LHCN-M2 (cell line): ENCODE data around the gene TECR. TPM values are rescaled to one million over a fixed set of nuclear protein-coding genes. Genes with fewer than 3 reads are reported as not detected.
A peak's percentile ranks its signal among the peaks of the same experiment; 100 is the strongest.

Experiments used
- DNase-seq: peaks from one replicate; pipeline ENCODE4 v3.0.0-alpha.2; 2012; ENCODE audit warnings: low read depth
- total RNA-seq: library from RNA; depleted of rRNA; stranded (reverse); fragments of >200 nt; gene quantifications from 2 replicates; pipeline ENCODE4 v1.2.3, GENCODE V29; 2014

The TECR gene
- total RNA-seq, 1 experiment from 2014 or later: 79.7 TPM

DNA sequence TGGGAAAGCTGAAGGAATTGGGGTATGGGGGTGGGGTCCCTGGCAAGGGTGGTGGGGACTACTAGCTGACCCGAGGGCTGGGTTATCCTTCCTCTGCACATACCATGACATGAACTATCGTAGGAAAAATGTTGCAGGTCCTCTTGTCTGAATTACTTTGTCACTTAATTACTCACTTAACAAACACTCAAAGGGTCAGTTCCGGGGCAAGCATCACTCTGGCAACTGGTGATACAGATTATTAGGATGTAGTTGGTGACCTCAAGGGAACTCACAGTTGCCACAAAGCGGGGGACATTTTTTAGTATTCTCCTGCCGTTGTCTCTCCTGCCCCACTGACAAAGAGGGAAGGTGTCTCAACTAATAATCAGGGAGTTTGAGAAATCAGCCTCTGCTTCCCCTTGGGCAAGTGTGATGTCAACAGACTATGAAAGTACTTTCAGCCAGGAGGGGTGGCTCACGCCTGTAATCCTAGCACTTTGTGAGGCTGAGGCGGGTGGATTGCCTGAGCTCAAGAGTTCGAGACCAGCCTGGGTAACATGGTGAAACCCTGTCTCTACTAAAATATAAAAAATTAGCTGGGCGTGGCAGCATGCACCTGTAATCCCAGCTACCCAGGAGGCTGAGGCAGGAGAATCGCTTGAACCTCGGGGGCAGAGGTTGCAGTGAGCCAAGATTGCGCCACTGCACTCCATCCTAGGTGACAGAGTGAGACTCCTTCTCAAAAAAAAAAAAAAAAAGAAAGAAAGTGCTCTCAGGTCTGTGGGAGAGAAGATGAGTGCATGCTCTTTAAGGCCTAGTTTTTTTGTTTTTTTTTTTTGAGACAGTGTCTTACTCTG, 21.5 kb upstream of the TECR start:
- peak; percentile 61 for DNase-seq

DNA sequence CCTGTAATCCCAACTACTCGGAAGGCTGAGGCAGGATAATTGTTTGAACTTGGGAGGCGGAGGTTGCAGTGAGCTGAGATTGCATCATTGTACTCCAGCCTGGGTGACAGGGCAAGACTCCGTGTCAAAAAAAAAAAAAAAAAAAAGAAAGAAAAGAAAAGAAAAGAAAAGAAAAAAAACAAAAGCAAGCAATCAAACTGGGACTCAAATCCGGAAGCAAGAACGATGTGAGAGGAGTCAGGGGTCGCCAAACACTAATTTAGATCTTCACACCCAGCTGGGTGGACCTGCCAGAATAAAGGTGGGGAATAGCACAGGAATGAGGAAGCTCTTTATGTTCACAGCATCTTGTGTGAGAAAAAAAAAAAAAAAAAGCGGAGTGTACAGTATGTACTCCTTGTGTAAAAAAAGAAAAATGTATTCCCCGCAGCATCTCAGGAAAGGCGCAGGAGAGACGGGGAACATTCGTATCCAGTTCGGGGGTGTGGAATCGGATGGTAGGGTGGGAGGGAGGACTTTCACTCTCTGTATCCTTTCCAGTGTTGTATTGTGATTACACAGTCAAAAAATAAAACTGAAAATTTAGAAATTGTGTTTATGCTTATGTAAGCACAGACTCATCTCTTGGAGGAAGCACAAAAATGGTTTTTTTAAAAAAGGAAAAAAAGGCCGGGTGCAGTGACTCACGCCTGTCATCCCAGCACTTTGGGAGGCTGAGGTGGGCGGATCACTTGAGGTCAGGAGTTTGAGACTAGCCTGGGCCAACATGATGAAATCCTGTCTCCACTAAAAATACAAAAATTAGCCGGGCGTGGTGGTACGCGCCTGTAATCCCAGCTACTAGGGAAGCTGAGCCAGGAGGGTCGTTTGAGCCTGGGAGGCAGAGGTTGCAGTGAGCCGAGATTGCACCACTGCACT, 18.8 kb upstream of the TECR start:
- DNase-seq: peak; percentile 76

DNA sequence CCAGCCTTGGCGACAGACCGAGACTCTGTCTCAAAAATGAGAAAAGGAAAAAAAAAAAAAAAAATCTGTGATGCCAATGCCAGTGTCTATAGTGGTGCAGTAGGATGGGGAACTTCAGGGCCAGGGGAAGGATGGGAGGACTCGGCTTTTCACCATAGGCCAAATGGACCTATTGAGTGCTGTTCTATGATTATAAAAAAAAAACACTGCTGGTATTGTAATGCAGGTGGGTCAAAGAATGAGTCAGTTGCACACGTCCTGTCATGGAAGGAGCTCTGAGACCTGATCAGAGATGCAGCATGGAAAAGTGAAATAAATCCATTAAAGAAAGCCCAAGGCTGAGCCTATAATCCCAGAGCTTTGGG, 18.2 kb upstream of the TECR start:
- no peak for DNase-seq

DNA sequence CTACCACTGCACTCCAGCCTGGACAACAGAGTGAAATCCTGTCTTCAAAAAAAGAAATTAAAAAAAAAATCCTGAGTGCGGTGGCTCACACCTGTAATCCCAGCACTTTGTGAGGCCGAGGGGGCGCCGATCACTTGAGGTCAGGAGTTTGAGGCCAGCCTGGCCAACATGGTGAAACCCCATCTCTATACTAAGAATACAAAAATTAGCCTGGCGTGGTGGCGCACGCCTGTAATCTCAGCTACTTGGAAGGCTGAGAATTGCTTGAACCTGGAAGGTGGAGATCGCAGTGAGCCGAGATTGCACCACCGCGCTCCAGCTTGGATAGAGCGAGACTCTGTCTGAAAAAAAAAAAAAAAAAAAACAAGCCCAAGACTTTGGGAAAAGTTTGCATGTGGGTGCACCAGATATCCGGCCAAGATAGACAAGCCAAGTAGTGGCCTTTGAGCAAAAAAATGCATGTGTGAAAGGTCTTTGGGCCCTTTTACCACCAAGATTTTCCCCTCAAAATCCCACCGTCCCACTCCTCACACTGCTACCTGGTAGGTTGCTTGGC, 16.9 kb upstream of the TECR start:
- no peak for DNase-seq

DNA sequence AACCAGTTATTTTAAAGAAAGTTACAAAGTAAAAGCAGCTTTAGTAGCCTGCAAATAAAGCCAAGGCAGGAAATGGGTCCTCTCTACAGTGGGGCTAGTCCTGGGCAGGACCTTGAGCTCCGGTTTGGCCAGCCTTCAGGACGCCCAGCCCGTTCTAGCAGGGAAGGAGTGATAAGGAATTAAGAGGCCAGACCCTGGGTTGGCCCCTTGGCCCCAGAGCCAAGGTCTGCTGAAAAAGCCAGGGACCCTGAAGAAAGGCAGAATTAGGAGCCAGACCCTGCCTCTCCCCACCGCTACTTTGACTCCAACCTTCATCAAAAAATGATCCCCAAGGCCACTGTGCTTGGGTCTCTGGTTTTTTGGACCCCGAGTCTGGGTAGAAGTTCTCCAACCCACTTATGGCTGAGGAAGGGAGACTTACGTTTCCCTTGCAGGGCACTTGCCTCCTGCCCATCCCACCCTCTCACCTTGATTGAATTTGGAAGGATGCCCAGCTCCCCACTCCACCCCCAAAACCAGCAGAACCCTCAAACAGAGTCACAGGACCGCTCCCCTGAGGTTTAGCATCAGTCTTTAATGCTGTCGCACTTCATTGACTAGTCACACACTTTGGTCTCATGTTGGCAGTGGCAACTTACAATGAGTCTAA, 15.1 kb upstream of the TECR start:
- no peak for DNase-seq

DNA sequence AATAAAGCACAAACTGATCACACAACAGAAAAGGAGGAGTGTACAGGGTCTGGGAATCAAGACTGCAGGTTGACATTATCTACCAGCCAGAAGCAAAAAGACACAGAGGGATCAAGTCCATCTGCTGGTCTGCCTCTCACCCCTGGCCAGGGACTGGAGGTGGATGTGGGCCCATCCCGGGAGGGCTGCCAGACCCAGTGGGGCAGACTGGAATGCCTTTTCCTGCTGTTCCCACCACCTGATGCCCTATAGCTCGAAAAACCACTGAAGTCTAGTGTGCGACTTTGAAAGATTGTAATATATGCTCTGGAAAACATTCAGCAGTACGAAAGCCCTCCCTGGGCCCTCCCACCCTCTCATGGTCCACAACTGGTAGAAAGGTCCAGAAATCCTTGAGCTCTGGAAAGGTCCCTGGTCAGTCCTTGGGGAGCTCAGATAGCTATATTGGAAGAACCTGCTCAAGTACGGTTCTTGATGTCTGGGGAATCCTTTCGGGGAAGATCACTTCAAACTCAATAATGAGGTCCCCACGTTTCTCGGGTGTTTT, 13.8 kb upstream of the TECR start:
- no peak for DNase-seq

DNA sequence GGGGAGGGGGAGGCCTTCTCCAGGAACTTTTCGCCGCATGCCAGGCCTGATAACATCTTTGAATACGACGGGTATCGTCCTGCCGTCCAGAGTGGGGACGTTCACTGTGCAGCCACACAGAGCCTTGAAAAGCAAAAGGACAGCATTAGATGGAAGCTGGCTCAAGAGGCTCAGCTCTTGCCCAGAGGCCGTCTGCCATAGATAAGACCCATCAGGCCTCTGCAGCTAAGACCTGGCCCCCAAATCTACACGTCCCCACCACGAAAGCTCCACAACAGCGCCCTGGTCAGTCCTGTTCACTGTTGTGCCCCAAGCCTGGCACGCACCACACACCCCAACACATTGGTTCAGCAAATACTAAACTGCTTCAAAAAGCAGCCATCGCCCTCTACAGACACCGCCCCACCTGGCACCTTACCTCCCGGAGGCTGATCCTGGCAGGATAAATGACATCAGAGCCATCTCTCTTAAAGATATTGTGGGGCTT, 13.3 kb upstream of the TECR start:
- no peak for DNase-seq

DNA sequence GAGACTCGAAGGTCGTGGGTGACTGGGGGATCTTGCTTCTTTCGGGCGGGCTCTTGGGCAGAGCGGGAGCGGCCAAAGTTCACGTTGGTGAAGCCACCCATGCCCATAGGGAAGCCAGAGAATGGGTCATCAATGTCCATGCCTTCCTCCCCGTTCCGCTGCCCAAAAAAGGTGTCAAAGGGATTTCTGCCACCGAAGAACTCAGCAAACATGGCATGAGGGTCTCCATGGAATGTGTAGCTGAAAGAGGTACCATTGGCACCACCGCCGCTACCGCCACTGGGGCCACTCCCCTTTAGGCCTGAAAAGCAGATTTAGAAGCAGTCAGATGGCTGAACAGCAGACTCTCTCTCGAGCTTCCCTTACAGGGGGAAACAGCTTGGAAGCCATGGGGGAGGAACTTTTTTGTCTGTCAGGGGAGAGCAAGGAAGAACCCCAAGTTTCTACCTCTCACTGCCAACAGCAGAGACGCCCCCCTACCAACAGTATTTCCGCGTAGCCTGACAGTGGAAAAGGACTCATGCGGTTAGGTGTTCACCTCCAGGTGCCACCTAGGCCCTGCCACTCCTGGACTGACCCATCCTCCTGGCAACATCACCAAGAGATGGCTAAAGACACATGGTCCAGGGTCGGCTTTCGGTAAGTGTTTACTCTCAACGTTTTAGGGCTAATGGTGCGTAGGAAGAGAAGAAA, 12.5 kb upstream of the TECR start:
- no peak for DNase-seq

DNA sequence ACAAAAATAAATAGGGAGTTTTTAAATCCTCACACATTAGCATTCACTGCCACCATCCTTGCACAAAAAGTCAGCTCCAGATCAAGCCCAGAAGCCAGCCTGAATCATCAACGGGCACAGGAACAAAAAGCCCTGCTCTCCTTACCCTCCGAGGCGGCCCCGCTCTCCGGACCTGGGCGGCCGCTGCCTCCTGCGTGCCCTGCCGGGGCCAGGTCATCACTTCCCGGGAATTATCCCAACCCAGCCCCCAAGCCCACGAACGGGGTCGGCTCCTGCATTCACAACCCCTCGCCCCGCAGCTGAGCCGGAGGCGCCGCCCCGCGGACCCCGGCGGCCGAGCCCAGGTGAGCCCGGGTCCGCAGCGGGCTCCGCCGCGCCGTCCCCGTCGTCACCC, 12.0 kb upstream of the TECR start:
- DNase-seq: no peak

DNA sequence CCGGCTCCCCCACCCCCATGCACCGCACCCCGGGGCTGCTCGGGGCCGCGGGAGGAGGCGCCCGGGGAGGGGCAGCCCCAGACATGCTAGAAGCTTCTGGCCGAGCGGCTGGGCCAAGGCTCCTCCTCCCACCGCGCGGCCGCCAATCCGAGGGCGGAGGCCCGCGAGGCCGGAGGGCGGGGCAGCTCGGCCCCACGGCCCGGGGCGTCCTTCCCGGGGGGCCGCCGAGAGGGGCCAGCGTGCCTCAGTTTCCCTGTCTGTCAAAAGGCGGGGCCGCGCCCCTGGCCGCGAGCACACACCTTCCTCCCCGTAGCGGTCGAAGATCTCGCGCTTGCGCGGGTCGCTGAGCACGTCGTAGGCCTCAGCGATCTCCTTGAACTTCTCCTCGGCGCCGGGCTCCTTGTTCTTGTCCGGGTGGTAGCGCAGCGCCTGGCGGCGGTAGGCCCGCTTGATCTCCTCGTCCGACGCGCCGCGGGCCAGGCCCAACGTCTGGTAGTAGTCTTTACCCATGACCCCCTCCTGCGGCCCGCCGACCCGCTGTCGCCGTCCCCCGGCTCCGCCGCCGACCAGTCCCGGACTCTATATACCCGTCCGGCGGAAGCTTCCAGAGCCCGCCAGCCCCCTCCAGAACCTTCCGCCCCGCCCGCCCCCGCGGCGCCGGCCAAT, 11.4 kb upstream of the TECR start, which contains the start of gene DNAJB1:
Gene DNAJB1, minus strand, starts transcription at position 558 of the 666 bp plus-strand sequence. Its CDS starts 48 bp downstream, at position 510.
- DNase-seq: peak; percentile 64

DNA sequence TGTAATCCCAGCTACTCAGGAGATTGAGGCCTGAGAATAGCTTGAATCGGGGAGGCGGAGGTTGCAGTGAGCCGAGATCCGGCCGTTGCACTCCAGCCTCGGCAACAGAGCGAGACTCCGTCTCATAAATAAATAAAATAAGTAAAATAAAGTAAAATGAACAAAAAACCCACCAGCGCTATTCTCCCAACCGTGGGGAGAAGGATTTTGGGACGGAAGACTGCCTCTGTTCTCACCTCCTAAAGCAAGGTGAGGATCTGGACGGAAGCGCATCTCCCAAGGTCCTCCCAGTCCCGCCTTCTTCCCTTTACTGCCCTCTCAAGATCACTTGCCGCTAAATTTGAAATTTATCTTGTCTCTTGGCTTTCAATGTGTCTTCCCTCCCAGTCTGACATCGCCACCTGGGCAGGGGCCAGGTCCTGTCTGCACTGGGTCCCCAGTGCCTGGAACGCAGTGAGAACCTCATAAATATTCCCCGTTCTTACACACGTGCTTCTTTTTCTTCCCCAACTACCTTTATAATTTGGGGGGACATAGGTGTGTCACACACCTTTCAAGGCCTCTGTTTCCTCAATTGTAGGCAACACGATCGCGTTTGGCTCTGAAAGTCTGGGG, 10.0 kb upstream of the TECR start:
- no peak for DNase-seq

DNA sequence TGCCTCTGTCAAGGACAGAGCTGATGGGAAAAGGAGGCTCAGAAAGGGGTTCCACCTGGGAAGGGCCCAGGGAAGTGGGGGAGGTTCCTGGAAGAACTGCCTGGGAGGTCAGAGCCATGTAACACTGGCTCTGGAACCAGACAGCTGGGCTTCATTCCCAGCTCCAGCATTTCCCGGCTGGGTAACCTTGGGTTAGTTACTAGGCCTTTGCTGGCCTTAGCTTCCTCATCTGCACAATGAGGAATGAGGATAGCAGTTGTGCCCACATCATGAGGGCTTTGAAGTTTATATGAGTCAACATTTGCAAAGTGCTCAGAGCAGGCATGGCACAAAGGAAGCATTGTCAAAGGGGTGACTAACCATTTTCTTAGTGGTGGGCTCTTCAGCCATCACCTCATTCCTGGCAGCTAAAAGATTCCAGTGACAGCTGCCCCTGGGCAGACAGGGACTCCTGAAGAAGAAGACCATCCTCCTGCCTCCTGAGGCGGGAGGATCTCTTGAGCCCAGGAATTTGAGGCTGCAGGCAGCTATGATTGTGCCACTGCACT, 9.5 kb upstream of the TECR start:
- peak; percentile 97 for DNase-seq

DNA sequence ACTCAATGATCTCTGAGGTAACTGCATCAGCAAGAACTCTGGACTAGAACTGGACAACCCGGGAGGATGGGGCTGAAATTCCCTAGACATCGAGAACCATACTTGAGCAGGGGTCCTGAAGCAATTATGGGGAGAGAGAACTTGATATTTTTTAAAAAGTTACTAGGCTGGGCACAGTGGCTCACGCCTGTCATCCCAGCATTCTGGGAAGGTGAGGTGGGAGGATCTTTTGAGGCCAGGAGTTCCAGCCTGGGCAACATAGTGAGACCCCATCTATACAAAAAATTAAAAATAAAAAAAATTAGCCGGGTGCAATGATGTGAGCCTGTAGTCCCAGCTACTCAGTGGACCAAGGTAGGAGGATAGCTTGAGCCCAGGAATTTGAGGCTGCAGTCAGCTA, 8.9 kb upstream of the TECR start:
- DNase-seq: no peak

DNA sequence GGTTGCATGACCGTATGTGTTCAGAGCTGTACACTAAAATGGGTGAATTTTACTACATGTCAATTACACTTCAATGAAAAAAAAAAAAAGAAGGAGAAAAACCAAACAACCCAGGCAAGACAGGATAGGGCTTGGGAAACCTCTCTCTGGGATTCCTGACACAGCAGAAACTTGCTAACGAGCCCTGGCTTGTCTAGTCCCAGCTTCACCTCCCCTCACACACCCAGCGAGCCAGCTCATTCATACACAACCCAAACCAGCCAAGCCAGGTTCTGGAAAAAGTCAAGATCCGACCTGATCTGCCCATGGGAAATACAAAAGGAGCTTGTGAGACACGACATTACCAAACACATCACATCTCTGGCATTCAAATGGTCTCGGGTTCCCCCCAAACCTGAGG, 3.7 kb upstream of the TECR start:
- DNase-seq: no peak

DNA sequence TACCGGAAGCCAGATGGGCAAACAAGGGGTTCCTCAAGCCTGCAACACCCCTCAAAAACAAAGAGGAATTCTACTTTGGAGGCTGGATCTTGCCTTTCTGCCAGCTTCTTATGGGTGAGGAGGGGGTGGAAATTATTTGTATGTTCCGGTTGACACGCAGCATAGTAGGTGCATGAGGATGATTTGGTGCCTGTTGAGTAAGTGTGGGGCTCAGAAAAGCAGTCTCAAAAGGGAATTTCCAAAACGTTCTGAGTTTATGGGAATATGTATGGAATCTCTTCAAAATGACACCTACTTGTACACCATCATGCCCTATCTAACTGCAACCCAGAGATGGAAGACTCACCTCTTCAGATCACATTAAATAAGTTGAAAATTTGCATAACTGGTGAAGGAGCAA, 3.0 kb upstream of the TECR start:
- no peak for DNase-seq

DNA sequence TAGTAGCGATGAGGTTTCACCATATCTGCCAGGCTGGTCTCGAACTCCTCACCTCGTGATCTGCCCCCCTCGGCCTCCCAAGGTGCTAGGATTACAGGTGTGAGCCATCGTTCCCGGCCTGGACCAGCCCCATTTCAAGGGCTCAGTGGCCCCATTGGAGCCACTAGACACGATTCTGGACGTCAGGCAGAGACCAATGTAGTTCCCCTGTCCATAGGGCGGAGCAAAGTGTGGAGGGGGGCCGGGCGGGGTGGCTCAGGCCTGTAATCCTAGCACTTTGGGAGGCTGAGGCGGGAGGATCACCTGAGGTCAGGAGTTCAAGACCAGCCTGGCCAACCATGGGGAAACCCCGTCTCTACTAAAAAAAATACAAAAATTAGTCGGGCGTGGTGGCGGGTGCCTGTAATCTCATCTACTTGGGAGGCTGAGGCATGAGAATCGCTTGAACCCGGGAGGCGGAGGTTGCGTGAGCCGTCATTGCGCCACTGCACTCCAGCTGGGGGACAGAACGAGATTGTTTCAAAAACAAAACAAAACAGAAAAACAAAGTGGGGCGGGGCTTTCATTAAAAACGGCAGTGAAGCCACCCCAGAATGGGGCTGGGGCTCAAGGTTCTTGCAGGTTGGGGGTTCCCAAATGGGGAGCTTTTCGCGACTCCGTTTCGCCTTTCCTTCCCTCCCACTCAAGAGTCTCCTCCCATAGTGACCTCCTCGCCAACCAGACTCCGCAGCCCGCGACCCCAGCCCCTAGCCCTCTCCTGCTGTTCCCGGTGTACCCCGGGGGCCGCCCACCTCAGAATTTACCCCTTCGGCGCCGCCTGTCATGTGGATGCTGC, 758 bp upstream of the TECR start:
- no peak for DNase-seq

DNA sequence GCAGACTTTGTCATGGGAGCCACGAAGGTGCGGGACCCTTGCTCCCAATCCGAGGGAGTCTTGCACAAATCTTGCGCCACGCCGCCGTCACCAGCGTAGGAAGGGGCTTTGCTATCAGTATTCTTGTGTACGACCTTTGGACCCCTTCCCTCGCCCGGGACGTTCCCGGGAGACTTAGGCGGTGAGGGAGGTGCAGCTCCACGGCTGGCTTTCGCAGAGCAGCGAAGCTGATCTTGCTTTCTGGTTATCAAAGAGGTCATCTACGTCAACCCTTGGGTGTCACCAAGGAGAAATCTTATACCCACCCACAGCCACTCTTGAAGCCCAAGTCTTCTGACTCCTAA, 583 bp downstream of the TECR start:
- DNase-seq: no peak

DNA sequence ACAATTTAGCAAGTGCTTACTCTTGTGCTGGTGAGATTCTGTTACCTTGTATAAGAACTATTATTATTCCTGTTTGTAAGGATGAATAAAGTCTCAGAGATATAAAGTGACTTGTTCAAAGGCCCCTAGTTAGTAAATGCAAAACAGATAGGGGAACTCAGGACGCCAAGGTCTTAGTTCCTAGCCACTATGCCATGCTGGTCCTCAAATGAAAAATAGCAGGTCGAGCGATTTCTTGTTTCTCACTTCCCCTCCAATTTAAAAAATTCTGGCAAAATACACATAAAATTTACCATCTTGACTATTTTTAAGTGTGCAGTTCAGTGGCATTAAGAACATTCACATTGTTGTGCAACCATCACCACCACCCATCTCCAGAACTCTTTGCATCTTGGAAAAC, 1.1 kb downstream of the TECR start:
- DNase-seq: no peak

DNA sequence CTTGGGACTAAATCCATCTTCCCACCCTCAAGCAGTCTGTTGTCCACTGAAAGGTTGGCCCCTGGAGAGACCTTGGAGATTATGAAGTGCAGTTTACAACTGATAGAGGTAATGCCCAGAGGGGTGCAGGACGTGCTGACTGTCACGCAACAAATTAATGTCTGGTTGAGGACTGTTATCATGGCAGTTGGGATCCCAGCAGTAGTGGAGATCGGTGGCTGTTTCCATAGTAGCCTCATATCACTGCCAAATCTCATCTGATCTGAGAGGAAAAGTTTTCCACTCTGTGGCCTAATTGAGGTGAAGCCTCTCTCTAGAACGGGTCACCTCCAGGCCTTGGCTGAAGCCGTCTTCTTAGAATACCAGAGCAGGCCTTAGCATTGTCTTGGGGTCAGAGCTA, 4.1 kb downstream of the TECR start:
- DNase-seq: no peak
